HFFc6 (cell line): ENCODE measurements around the gene NOC2L. TPM values are rescaled to one million over a fixed set of nuclear protein-coding genes. Genes with fewer than 3 reads are reported as not detected.

Source experiments
- DNase-seq: peaks from one replicate; pipeline ENCODE4 v3.0.0-alpha.2; 2018
- H3K27ac Mint-ChIP-seq: 2 replicates; pipeline ENCODE4 v1.8.0; 2020; ENCODE audit warnings: mild to moderate bottlenecking, mixed read lengths
- H3K27me3 Mint-ChIP-seq: 2 replicates; pipeline ENCODE4 v1.8.0; 2021; ENCODE audit warnings: mild to moderate bottlenecking, moderate library complexity, mixed read lengths; ENCODE audit not compliant: insufficient read depth
- H3K36me3 Mint-ChIP-seq: 2 replicates; pipeline ENCODE4 v1.8.0; 2021; ENCODE audit warnings: low read depth, mixed read lengths
- H3K4me1 Mint-ChIP-seq: 2 replicates; pipeline ENCODE4 v1.8.0; 2020; ENCODE audit warnings: low read depth, mixed read lengths
- H3K4me3 Mint-ChIP-seq: 2 replicates; pipeline ENCODE4 v1.8.0; 2020; ENCODE audit warnings: mild to moderate bottlenecking, moderate library complexity, mixed read lengths
- H3K9me3 Mint-ChIP-seq: 2 replicates; pipeline ENCODE4 v1.8.0; 2020; ENCODE audit warnings: mild to moderate bottlenecking, mixed read lengths
- CTCF ChIP-seq: fragments of 200-600 bp; sonication (generic); IDR thresholded peaks from 2 replicates; pipeline ENCODE4 v1.5.0; 2021; ENCODE audit warnings: antibody characterized with exemption, mild to moderate bottlenecking
- total RNA-seq, 6 experiments: library from RNA; stranded (reverse); fragmentation: NEBNext Ultra II Directional; extraction: Animal tissue kit (Norgen Biotek cat#: 25700); gene quantifications; 2 replicates in 1 of 6; 3 replicates in 5 of 6; pipeline ENCODE4 v1.2.3, GENCODE V29; 2021

The NOC2L gene
- total RNA-seq, 6 experiments from 2014 or later = 112 to 142 (median 119) TPM

GRCh38 chr1:954927-955326, 4.1 kb downstream of the NOC2L start:
- peaks cover 34% of the 10 kb centered on the region for H3K36me3 Mint-ChIP-seq
- H3K4me3 Mint-ChIP-seq = no peak overlapping the region
- H3K27me3 Mint-ChIP-seq = peaks cover under 1% of the 10 kb centered on the region; the same call in 1 of the 2 replicates
- DNase-seq = no peak
- H3K9me3 Mint-ChIP-seq = no peaks in the 10 kb centered on the region
- peaks cover 16% of the 10 kb centered on the region for H3K4me1 Mint-ChIP-seq
- H3K27ac Mint-ChIP-seq = no peak overlapping the region
- no peak for TF ChIP-seq CTCF

GRCh38 chr1:953524-954320, 5.3 kb downstream of the NOC2L start:
- Mint-ChIP-seq H3K4me3 (no peak overlapping the region), H3K4me1 (peaks cover 16% of the 10 kb centered on the region), H3K9me3 (no peaks in the 10 kb centered on the region), H3K27me3 (peaks cover 2% of the 10 kb centered on the region; the same call in 1 of the 2 replicates), H3K27ac (no peak overlapping the region), H3K36me3 (peaks cover 41% of the 10 kb centered on the region)
- TF ChIP-seq CTCF = no peak
- no peak for DNase-seq

GRCh38 chr1:952603-953002, 6.5 kb downstream of the NOC2L start:
- no peaks in the 10 kb centered on the region for H3K9me3 Mint-ChIP-seq
- no peak overlapping the region for H3K4me3 Mint-ChIP-seq
- DNase-seq = no peak
- H3K4me1 Mint-ChIP-seq = peaks cover 5% of the 10 kb centered on the region
- H3K27me3 Mint-ChIP-seq = peaks cover 2% of the 10 kb centered on the region
- H3K36me3 Mint-ChIP-seq = peaks cover 35% of the 10 kb centered on the region
- H3K27ac Mint-ChIP-seq = no peak overlapping the region
- TF ChIP-seq CTCF = no peak

GRCh38 chr1:952201-952600, 6.9 kb downstream of the NOC2L start:
- DNase-seq = no peak
- Mint-ChIP-seq H3K4me3 (no peak overlapping the region), H3K27ac (no peak overlapping the region), H3K9me3 (no peaks in the 10 kb centered on the region), H3K4me1 (peaks cover under 1% of the 10 kb centered on the region), H3K27me3 (peaks cover 2% of the 10 kb centered on the region; the same call in 1 of the 2 replicates), H3K36me3 (peaks cover 33% of the 10 kb centered on the region)
- no peak for TF ChIP-seq CTCF

- Mint-ChIP-seq H3K36me3 (peaks cover 32% of the 10 kb centered on the region), H3K27ac (no peak overlapping the region), H3K9me3 (no peaks in the 10 kb centered on the region), H3K4me3 (no peak overlapping the region), H3K4me1 (no peaks in the 10 kb centered on the region), H3K27me3 (peaks cover 2% of the 10 kb centered on the region; the same call in 1 of the 2 replicates)
- DNase-seq = peak; percentile 16
- TF ChIP-seq CTCF = peak; percentile 65
These were observed 7.7 kb downstream of the NOC2L start for GRCh38 chr1:951364-951763.
